Forelimb muscle (tissue), 1 donor: Measurements from ENCODE around the gene PINLYP. TPM values are rescaled to one million over a fixed set of nuclear protein-coding genes. Genes with fewer than 3 reads are reported as not detected.

Experiments used
- polyA plus RNA-seq: library from polyadenylated mRNA; unstranded; fragments of 120-200 nt; gene quantifications from one replicate; pipeline ENCODE4 v1.2.1, GENCODE V29; 2013; ENCODE audit not compliant: insufficient read length

PINLYP gene
- polyA plus RNA-seq, 1 donor = 5.1 TPM

Other genes with a start within 250 kb of the PINLYP start
- 0.38 TPM for gene CD177, start 222.1 kb upstream of the PINLYP start, polyA plus RNA-seq
- not detected for gene TEX101, start 160.9 kb upstream of the PINLYP start, polyA plus RNA-seq
- 0.67 TPM for gene LYPD3, start 110.2 kb upstream of the PINLYP start, polyA plus RNA-seq
- gene PHLDB3, start 71.1 kb upstream of the PINLYP start, polyA plus RNA-seq = 3.4 TPM
- 12.5 TPM for gene ETHE1, start 48.6 kb upstream of the PINLYP start, polyA plus RNA-seq
- gene ZNF575, start 42.6 kb upstream of the PINLYP start, polyA plus RNA-seq = 3.0 TPM
- 28.9 TPM for gene XRCC1, start 274 bp upstream of the PINLYP start, polyA plus RNA-seq
- 12.4 TPM for gene IRGQ, start 20.3 kb downstream of the PINLYP start, polyA plus RNA-seq
- 10.2 TPM for gene ZNF576, start 20.8 kb downstream of the PINLYP start, polyA plus RNA-seq
- gene SRRM5, start 36.3 kb downstream of the PINLYP start, polyA plus RNA-seq = 0.71 TPM
- 56.5 TPM for gene ZNF428, start 43.8 kb downstream of the PINLYP start, polyA plus RNA-seq
- gene CADM4, start 64.0 kb downstream of the PINLYP start, polyA plus RNA-seq = 7.0 TPM
- 5.3 TPM for gene PLAUR, start 94.4 kb downstream of the PINLYP start, polyA plus RNA-seq
- not detected for gene IRGC, start 140.3 kb downstream of the PINLYP start, polyA plus RNA-seq
- 34.3 TPM for gene SMG9, start 179.2 kb downstream of the PINLYP start, polyA plus RNA-seq
- 0.51 TPM for gene KCNN4, start 205.2 kb downstream of the PINLYP start, polyA plus RNA-seq
- gene LYPD5, start 226.6 kb downstream of the PINLYP start, polyA plus RNA-seq = 0.34 TPM